Mucosa of gallbladder (tissue), 1 donor: ENCODE results near the gene LDHD. TPM values are rescaled to one million over a fixed set of nuclear protein-coding genes. Genes with fewer than 3 reads are reported as not detected.

ENCODE experiments used
- DNase-seq: peaks from one replicate; pipeline ENCODE4 v3.0.0-alpha.2; 2020; ENCODE audit warnings: low spot score
- total RNA-seq: library from RNA; stranded (reverse); gene quantifications from one replicate; pipeline ENCODE4 v1.2.1, GENCODE V29; 2021
- donor health status: DM: no; HTN: no; CAD: no.

Gene LDHD
- total RNA-seq, 1 donor from 2014 or later, result 14.5 TPM

DNA sequence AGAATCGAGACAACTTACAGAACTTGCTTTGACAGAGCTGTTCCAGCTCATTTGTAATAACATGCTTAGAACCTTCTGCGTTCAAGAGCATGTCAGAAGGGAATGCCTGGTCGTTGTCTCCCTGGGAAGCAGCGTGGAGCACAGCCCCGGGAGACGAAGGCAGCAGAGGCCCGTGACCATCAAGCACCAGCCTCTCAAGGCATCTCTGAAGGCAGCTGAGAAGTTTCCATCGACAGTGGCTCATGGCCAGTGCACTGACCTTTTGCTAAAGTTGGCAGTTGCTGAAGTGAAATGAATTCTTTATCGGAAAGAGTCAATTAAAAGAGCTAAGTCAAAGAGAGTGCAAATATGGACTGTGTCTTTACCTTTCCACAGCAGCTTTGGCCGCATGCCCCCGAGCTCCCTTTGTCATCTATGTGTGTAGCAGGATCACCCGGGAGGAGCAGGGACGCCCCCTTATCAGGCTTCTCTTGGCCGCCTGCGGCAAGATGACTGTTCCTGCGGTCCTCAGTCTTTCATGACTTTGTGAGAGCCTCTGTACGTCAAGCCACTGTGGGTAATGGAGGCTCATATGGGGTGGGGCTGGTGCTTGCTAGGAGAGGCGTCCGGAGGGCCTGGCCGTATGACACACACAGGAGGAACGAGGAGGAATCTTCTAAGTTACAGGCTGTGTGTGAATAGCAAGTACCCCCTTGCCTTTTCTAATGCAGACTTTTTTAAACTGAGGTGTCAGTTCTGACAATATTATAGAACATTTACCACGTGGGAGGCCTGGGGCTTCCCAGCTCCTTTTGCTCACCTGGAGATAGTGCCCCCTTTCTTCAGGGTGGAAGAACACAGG lies 54.2 kb downstream of the LDHD start:
- peak; percentile 25 for DNase-seq

Other genes starting within 250 kb of the LDHD start
- gene WDR59, start 131.7 kb downstream of the LDHD start, total RNA-seq, result 72.5 TPM
- gene ZNRF1, start 117.8 kb downstream of the LDHD start, total RNA-seq, result 30.7 TPM
- 11.4 TPM for gene ZFP1, start 31.7 kb upstream of the LDHD start, total RNA-seq
- gene CTRB2, start 90.4 kb upstream of the LDHD start, total RNA-seq, result 26.7 TPM
- 15.0 TPM for gene CTRB1, start 102.2 kb upstream of the LDHD start, total RNA-seq
- gene BCAR1, start 134.8 kb upstream of the LDHD start, total RNA-seq, result 223 TPM